ENCODE measurements around the gene SGMS1. TPM values are rescaled to one million over a fixed set of nuclear protein-coding genes. Genes with fewer than 3 reads are reported as not detected.
"Not testable (repeated sequence)": the region's sequence is repeated elsewhere in the genome, so short reads cannot be mapped to it uniquely, and the experiment has no call there.

The SGMS1 gene
- total RNA-seq, 1 donor from 2014 or later, result 128 TPM

- no peak for DNase-seq (ENCODE audit: low spot score in 2 of 2)
- Histone ChIP-seq H3K27me3 (no peaks in the 10 kb centered on the region), H3K4me1 (no peaks in the 10 kb centered on the region), H3K9me3 (no peaks in the 10 kb centered on the region), H3K36me3 (no peaks in the 10 kb centered on the region), H3K27ac (no peak overlapping the region), H3K4me3 (no peak overlapping the region)
- intact Hi-C loops (cut with DNase I), result no loop called here
- no peak for TF ChIP-seq CTCF (IDR thresholded peaks at IDR 0.05)
Observed at GRCh38 chr10:50272531-50272930, 351.2 kb downstream of the SGMS1 start.

- Histone ChIP-seq H3K27ac (no peak overlapping the region), H3K4me3 (no peak overlapping the region), H3K27me3 (no peaks in the 10 kb centered on the region), H3K4me1 (no peaks in the 10 kb centered on the region), H3K9me3 (no peaks in the 10 kb centered on the region), H3K36me3 (no peaks in the 10 kb centered on the region)
- intact Hi-C loops (cut with DNase I), result no loop called here
- TF ChIP-seq CTCF (IDR thresholded peaks at IDR 0.05), result no peak
- DNase-seq (ENCODE audit: low spot score in 2 of 2), result no peak
Observed at GRCh38 chr10:50271564-50272250, 352.0 kb downstream of the SGMS1 start.

GRCh38 chr10:50267877-50268276, 355.9 kb downstream of the SGMS1 start:
- H3K4me3 ChIP-seq; DNase-seq (ENCODE audit: low spot score in 2 of 2); intact Hi-C loops (cut with DNase I); H3K9me3 ChIP-seq; H3K4me1 ChIP-seq; H3K27ac ChIP-seq; H3K27me3 ChIP-seq; H3K36me3 ChIP-seq: not testable (repeated sequence)

GRCh38 chr10:50262625-50263024, 361.1 kb downstream of the SGMS1 start:
- H3K27me3 ChIP-seq; intact Hi-C loops (cut with DNase I); H3K9me3 ChIP-seq; H3K36me3 ChIP-seq; H3K4me1 ChIP-seq; H3K27ac ChIP-seq; DNase-seq (ENCODE audit: low spot score in 2 of 2); H3K4me3 ChIP-seq: not testable (repeated sequence)

GRCh38 chr10:50260791-50261281, 362.9 kb downstream of the SGMS1 start:
- H3K4me1 ChIP-seq, result no peaks in the 10 kb centered on the region
- no peaks in the 10 kb centered on the region for H3K9me3 ChIP-seq
- H3K27ac ChIP-seq, result no peak overlapping the region
- no peak for TF ChIP-seq CTCF (IDR thresholded peaks at IDR 0.05)
- no peaks in the 10 kb centered on the region for H3K36me3 ChIP-seq
- no peak for DNase-seq (ENCODE audit: low spot score in 2 of 2)
- H3K27me3 ChIP-seq, result no peaks in the 10 kb centered on the region
- intact Hi-C loops (cut with DNase I), result no loop called here
- H3K4me3 ChIP-seq, result no peak overlapping the region

Other genes starting within 250 kb of the SGMS1 start
- 0.21 TPM for gene ASAH2B, start 116.0 kb upstream of the SGMS1 start, total RNA-seq

All from ascending aorta (tissue), 2 donors.